GM12891 (cell line): ENCODE results near the gene MTERF2.

Experiments
- PAX5 ChIP-seq: IDR thresholded peaks from 2 replicates; pipeline ENCODE4 v1.6.1; 2011; ENCODE audit warnings: low read length, moderate library complexity, mild to moderate bottlenecking; ENCODE audit not compliant: insufficient read depth, severe bottlenecking
- POLR2A ChIP-seq: IDR thresholded peaks from 2 replicates; pipeline ENCODE4 v1.6.1; 2011; ENCODE audit warnings: low read depth, low read length, control low read depth
- POLR2AphosphoS5 ChIP-seq: IDR thresholded peaks from 2 replicates; pipeline ENCODE4 v1.6.1; 2011; ENCODE audit warnings: low read depth, low read length, control low read depth
- SPI1 ChIP-seq: IDR thresholded peaks from 2 replicates; pipeline ENCODE4 v1.6.1; 2011; ENCODE audit warnings: low read depth, low read length, control low read depth
- TAF1 ChIP-seq: IDR thresholded peaks from 2 replicates; pipeline ENCODE4 v1.6.1; 2011; ENCODE audit warnings: low read depth, low read length, control low read depth

GRCh38 chr12:107017042-107017441 lies 30.1 kb upstream of the MTERF2 start:
- TF ChIP-seq POLR2A = no peak
- no peak for TF ChIP-seq TAF1
- TF ChIP-seq POLR2AphosphoS5 = no peak
- no peak for TF ChIP-seq SPI1
- no peak for TF ChIP-seq PAX5
